ENCODE data around the gene LIN28B.
"Not testable (repeated sequence)": the region's sequence is repeated elsewhere in the genome, so short reads cannot be mapped to it uniquely, and the experiment has no call there.

LIN28B gene

DNA sequence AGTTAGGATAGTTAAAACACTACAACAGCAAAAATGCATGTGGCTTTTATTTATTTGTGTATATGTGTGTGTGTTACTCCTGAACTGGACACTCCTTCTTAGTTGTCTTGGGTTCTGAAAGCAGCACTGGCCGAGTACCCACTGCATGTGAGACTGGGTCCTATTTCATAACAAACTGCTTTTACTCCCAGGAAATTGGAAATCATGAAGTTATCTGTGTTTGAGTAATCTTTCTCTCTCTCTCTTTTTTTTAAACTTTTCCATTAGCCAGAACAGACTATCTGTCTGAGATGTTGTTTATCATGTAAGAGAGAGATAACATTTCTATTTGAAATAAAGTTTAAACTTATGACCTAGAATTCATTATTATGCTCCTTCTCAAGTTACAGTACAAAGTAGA, 110.4 kb downstream of the LIN28B start:
- no peak for DNase-seq (ENCODE audit: low read depth)

DNA sequence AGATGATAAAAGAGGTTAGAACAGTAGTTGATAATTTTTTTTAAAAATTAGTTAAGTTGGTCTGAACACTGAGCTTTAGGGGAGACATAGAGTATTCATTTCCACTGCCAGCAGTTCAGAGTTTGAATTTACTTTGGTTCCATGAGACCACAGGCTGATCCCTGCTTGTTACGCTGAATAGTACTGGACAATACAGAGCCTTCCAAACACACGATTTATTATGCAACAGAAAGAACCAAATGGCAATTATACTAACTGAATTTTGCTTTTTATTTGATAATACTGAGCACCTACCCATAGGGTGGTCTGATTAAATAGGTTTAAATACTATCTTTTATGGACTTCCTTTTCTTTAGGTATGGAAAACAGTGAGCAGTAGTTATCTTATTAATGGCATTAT, 111.5 kb downstream of the LIN28B start:
- no peak for DNase-seq (ENCODE audit: low read depth)

DNA sequence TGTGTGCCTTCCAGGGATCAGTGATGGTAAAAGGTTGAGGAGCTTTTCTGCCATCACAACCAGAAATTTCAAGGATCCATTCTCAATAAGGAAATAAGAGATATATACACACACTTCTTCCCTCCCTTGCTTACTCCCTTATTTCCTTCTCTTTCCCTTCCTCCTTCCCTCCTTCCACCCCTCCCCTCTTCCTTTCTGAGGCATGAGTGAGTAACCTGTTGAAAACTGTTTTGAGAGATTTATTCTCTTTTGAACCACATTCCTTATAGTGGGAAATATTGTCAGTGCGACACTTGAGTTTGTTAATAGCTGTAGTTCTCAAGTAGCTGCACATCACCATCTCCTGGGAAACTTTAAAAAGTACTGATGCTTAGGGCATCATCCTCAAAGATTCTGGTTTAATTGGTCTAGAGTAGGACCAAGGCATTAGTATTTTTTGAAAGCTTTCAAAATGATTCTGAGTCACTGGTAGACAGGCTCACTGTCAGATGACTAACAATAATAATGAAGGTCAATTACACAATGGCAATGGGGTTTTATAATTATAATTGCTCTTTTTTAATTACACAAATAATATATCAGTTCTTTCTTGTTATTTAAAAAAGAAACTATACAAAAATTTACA, 113.0 kb downstream of the LIN28B start:
- no peak for DNase-seq (ENCODE audit: low read depth)

DNA sequence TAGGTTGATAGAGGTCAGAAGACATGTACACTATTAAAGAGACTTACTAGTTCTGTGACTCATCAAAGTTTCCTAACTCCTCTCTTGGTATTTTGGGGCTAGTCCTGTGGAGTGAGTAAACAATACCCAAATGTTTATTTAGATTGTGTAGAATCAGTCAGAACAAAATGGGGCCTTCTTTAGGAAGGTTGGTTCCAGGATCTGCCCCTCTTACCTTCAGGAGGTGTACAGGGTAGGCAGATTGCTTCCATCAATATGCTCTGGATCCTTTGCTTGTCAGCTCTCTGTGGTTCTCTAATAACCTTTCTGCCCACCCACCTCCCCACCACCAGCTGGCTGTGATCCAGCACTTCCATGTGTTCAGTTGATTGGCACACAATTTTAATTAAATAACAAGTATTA, 115.9 kb downstream of the LIN28B start:
- no peak for DNase-seq (ENCODE audit: low read depth)

DNA sequence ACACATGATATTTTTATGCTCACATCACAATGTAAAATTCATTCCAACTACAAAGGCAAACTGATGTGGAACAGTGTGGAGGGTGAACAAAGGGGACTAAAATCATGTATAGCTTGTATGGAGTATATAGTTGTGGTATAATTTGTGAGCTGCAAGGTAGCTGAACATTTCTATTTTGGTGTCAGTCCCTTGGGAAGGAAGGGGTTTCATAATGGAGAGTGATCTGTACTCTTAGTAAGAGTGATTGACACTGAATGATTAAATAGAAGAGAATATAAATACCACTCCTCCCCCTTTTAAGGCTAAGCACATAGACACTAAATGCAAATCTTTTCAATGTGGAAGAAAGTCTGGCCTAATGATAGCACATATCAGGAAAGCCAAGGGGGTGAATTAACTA, 118.3 kb downstream of the LIN28B start:
- DNase-seq (ENCODE audit: low read depth): no peak

DNA sequence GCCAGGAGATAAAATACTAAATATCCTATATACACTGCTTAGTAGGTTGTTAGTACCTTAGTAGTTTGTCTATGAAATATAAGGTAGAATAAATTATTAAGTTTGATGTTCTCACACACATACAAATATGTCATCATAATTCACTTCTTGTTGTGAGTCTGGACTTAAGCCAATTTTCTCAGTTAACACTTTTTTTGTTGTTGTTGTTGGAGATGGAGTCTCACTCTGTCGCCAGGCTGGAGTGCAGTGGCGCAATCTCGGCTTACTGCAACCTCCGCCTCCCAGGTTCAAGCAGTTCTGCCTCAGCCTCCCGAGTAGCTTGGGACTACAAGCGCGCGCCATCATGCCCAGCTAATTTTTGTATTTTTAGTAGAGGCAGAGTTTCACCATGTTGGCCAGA, 119.5 kb downstream of the LIN28B start:
- not testable (repeated sequence) for DNase-seq (ENCODE audit: low read depth)

DNA sequence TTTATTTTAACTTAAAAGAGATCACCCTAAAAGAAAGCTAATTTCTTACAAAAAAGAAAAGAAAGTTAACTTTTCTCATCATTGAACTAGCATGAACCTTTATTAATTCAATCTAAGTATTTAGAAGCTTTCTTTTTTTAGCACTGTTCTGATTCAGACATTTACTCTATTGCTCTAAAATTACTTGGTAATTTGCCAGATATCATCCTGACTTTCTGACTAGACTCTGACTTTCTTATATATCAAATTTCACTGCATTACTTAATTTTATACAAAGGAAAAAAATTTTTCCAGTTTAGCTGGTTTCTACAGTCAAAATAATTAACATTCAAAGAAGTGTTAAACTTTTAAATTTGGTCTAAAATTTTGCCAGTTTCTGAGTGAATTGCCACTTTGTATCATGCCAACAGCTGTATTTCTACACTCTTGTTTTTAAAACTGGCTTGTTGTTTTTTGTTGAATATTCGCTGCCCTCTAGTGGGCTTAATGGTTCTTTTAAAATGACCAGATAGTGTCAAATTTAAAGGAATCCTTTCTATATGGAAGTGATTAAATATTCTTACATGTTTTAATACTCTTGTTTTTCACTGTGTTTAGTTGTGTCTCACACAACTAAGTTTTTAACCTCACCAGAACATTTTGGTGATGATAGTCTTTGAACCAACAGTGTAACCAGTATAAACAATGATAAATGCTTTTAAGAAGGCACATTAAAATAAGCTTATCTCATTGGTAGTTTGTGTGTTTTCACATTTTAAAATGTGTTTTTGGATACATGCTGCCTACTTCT, 120.9 kb downstream of the LIN28B start:
- no peak for DNase-seq (ENCODE audit: low read depth)

DNA sequence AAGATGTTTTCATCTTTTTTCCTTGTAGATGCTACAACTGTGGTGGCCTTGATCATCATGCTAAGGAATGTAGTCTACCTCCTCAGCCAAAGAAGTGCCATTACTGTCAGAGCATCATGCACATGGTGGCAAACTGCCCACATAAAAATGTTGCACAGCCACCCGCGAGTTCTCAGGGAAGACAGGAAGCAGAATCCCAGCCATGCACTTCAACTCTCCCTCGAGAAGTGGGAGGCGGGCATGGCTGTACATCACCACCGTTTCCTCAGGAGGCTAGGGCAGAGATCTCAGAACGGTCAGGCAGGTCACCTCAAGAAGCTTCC, 121.4 kb downstream of the LIN28B start:
- DNase-seq (ENCODE audit: low read depth): no peak

DNA sequence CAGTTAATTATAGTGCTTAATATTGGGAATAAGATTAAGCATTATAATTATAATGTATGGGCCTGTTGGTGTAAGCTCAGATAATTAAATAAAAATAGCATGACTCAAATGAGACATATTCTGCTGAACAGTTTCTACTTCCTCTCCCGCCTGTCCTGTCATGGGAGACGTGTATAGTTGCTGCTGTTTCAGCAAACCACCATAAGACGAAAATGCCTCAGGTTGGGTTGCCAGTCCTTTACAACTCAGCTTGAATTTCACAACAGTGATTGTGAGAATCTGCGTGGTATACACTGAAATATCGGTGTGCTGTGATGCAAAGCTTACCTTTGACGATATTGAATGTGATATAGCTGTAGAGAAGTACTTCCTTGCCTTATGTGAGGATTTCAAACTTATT, 123.4 kb downstream of the LIN28B start:
- DNase-seq (ENCODE audit: low read depth): no peak

DNA sequence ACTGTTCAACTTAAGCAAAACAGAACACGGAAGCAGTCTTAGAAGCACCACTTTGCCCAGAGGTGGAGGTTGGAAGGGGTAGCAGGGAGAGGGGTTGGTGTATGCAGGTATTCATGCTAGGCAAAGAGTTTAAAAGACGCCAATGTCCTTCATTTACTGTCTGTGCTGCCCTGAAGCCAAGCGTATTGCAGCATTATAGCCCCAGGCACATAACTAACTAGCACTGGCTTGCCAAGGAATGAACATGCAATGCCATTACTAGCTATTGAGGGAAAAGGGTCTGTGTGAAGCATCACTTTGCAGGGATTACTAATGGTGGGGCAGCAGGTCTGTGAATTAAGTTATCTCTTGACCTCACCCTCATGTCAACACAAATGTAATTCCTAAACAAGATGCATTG, 124.8 kb downstream of the LIN28B start:
- not testable (repeated sequence) for DNase-seq (ENCODE audit: low read depth)

DNA sequence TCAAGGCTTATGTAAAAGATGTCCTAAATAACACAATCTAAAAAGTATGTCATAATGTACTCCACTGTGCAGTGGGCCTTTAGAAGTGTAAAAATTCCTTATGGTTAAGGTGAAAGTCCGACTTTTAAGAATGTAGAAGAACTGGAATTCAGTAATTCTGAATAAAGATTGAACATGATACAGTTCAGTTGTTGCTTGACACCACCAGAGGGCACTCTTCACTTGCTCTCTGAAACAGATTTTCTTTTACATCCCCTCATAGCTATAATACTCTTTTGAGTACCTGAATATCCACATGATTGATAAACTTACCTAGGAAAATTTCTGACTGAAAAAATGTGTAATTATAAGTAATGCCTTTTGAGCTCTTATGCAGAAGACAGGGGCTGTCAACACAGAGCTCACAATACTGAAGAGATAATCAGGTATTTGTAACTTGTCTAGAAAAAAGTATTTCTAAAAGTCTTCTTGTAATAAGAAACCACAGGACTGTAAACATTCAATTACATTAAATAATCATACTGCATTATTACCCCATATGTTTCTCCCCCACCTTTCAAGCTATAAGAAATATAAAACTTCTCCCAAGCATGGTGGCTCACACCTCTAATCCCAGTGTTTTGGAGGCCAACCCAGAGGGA, 130.8 kb downstream of the LIN28B start:
- no peak for DNase-seq (ENCODE audit: low read depth)

DNA sequence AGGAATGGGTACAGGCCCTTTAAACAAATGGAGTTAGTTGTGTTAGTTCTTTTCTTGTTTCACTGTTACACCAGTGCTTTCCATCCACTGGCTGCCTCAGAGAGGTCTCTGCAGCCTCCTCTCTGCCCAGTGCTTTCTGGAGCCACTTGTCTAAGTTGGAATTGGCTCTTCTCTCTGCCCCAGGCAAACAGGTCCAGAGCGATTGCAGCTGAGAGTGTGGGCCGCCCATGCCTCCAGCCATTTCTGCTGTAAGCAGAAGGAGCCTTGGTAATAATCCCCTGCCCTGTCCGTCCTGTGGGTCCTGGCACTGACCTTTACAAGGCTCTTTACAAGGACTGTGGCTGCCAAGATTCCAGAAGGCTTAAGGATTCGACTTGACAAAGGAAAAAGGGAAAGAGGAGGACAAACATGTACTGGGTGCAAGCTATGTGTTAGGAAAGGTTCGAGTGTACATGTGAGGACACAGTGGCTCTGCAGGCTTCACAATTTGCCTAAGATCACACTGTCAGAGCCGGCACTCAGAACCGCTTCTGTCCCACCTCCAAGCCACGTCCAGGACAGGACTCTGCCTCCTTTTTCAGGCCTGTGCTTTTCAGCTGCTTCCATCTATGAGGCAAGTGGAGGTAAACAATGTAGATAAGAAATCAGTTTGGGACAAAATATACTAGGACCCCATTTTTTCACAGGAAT, 134.4 kb downstream of the LIN28B start:
- DNase-seq (ENCODE audit: low read depth): no peak

DNA sequence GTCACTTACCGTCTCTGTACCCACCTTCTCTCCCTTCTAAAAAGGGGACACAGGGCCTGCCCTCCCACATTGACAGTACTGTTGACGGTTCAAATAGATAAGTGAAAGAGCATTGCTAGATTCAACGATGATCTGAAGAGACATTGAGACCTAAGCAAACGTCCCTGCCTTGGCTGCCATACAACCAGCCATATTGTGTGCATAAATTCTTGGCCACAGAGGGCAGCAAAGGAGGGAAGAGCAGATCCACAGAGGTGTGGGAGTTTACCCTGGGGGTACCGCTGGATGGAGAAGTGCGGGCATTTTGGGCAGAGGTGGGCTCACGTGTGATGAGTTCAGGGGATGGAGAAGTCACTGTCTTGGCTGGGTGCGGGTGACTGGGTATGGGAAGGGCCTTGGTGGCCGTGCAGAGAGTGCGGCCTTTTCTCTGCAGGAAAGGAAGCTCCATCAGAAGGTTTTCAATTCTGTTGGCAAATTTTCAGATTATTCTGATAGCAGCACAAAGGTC, 137.3 kb downstream of the LIN28B start:
- no peak for DNase-seq (ENCODE audit: low read depth)

DNA sequence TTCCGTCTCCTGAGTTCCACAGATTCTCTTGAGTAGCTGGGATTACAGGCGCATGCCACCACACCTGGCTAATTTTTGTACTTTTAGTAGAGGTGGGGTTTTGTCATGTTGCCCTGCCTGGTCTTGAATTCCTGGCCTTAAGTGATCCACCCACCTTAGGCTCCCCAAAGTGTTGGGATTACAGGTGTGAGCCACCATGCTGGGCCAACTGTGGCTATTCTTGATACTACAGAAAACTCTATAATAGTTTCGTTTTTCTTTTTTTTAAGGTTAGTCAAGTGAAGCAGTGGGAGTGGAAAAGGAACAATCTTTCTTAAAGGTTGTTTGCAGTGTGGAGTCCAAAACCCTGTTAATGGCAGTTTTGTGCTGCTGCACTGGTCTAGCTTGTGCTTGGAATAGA, 138.2 kb downstream of the LIN28B start:
- no peak for DNase-seq (ENCODE audit: low read depth)

DNA sequence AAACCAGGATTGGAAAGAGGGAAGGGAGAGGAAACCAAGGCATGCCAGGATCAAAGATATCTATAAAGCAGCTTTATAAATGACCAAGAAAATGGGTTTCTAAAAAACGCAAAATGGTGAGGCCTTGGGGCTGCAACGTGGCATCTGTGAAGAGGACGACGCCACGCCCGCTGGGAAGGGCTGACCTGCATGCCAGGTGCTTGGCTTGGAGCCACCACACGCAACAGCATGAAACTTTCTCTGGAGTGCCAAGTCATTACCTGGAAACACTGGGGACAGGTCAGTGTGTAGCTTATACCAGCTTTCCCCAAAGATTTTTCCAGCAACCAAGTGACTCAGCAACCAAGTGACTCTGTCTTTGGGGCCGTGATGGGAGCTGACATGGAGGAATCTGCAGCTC, 140.4 kb downstream of the LIN28B start:
- no peak for DNase-seq (ENCODE audit: low read depth)

DNA sequence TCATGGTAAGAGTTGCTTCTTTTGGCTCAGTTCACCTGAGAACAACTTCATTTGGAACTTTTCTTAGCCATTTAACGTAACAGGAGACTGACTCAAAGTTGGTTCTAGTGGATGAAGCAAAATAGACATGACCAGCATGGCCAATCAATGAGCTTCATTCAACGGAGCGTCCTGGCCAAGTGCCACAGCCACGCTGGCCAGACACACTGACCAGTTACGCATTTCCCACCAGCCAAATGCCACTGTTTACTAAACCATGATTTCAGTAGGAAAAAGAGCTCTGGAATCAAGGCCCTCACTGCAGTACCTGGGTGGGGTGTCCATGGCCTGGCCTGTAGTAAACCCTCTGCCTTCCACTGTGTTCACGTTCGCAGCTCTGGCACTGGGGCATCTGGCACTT, 142.5 kb downstream of the LIN28B start:
- DNase-seq (ENCODE audit: low read depth): no peak

DNA sequence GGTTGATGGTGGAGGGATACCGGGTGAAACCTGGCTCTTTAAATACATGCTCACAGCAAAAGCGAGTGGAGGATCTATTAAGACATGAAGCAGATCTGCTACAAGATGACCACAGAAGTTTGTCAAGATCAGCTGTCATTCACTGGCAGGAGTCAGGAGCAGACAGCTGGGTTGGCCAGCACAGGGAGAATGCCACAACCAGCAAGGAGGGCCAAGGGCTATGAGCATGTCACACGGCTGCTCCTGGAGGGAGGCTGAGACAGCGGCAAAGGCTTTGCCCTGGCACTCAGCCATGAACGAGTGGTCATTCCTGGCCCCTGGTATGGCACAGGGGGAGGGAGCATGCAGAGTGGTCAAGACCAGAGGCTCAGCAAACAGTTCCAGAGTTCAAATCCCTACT, 145.3 kb downstream of the LIN28B start:
- no peak for DNase-seq (ENCODE audit: low read depth)

DNA sequence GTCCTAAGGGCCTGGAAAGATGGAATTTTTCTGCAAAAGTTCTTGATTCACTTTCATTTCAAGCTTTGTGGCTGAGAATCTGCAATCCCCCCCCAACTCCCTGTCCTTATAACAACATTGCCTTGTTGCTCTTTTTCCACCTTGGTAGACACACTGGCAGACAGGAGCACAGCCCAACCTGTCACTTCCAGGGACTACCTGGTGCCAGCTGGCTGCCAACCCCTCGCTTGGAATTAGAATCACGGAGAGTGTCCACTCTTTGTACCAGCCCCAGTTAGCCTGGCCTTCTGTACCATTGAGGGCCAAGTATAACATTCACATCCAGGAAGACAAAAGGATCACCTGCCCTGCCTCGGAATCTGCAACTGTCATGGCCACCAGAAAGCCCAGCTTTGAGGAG, 148.2 kb downstream of the LIN28B start:
- DNase-seq (ENCODE audit: low read depth): no peak

DNA sequence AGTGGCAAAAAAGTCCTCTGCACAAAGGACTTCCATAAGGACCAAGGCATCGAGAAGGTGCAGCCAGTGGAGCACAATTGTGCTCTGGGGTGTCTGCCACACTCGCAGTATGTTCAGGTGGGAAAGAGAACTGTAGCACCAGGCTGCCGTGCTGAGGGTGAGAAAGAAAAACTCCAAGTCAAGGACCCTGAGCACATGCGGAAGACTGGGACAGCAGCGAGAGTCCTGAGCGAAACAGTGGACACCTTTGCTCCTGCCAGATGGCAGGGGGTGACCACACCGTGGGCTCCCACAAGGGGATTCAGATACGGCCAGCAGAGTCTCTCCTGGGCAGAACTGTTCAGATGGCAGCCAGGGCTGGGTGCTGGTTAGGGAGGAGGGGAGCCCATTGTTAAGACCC, 149.4 kb downstream of the LIN28B start:
- DNase-seq (ENCODE audit: low read depth): no peak

DNA sequence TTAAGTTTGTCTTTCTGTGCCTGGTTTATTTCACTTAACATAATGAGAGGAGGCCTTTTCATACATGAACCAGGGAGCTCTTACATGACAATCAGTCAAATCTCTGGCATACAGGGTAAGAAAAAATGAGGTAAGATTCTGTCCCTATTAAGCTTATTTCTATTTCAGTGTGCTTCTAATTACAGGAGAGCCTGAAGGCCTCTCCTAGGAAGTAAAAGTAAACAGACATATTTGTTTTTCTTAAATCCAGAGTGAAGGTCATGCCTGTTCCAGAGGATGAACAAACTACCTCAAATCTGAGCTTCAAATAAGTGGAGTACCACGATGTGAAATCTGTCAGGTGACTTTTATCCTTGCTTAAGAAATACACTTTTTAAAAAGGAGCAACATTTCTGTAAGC, 150.3 kb downstream of the LIN28B start:
- no peak for DNase-seq (ENCODE audit: low read depth)

DNA sequence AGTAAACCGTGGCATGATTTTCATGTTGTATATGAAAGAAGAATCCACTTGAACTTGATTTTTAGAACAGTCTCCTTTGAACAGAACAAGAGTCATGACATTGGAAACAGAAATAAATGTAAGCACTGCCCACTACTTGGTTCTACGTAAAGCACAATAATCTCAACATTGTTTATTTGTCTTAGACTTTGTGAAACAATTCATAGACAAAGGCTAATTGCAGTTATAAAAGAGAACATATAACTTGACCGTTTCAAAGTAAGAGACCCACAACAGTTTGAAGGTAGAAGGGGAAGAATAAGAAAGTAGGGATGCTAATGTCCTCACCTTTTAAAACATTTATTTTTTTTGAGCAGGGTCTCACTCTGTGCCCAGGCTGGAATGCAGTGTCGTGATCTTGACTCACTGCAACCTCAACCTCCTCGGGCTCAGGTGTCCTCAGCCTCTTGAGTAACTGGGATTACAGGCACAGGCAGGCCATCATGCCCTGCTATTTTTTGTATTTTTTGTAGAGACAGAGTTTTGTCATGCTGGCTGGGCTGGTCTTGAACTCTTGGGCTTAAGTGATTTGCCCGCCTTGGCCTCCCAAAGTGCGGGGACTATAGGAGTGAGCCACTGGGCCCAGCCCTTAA, 151.8 kb downstream of the LIN28B start:
- no peak for DNase-seq (ENCODE audit: low read depth)
